G401.6 (cell line): Measurements from ENCODE around the gene TFF3.

ENCODE experiments used
- FAIRE-seq: peaks from 2 replicates; lab custom pipeline; 2012; peaks lifted over from hg19 to GRCh38; lab: Jason Lieb, UNC

The TFF3 gene

GRCh38 chr21:42315296-42315891 lies at the start of gene TFF3:
Gene TFF3 (minus strand): TSS chr21:42315409. CDS start chr21:42315374, 35 bp downstream.
- no peak for FAIRE-seq

GRCh38 chr21:42364304-42364865 lies 49.2 kb upstream of the TFF3 start:
- FAIRE-seq = no peak

- no peak for FAIRE-seq
Observed at GRCh38 chr21:42363312-42363711, 48.1 kb upstream of the TFF3 start.

GRCh38 chr21:42362700-42363099 lies 47.5 kb upstream of the TFF3 start:
- FAIRE-seq = no peak

- no peak for FAIRE-seq
Observed at GRCh38 chr21:42362198-42362597, 47.0 kb upstream of the TFF3 start.

GRCh38 chr21:42361286-42361685 lies 46.1 kb upstream of the TFF3 start:
- no peak for FAIRE-seq

- FAIRE-seq = no peak
Observed at GRCh38 chr21:42360317-42360716, 45.1 kb upstream of the TFF3 start.

- no peak for FAIRE-seq
Observed at GRCh38 chr21:42358937-42359336, 43.7 kb upstream of the TFF3 start.

GRCh38 chr21:42358261-42358660 lies 43.1 kb upstream of the TFF3 start:
- FAIRE-seq = no peak

GRCh38 chr21:42357307-42357706 lies 42.1 kb upstream of the TFF3 start:
- FAIRE-seq = no peak

- no peak for FAIRE-seq
Observed at GRCh38 chr21:42356650-42357049, 41.4 kb upstream of the TFF3 start.

- FAIRE-seq = no peak
Observed at GRCh38 chr21:42356046-42356445, 40.8 kb upstream of the TFF3 start.

- no peak for FAIRE-seq
Observed at GRCh38 chr21:42353623-42354022, 38.4 kb upstream of the TFF3 start.

- no peak for FAIRE-seq
Observed at GRCh38 chr21:42352441-42353095, 37.4 kb upstream of the TFF3 start.

- no peak for FAIRE-seq
Observed at GRCh38 chr21:42351626-42352440, 36.6 kb upstream of the TFF3 start.

GRCh38 chr21:42350927-42351426 lies 35.8 kb upstream of the TFF3 start, which contains the start of gene TFF2:
Gene TFF2 (minus strand): TSS chr21:42350994. CDS start chr21:42350957, 37 bp downstream.
- no peak for FAIRE-seq

GRCh38 chr21:42350318-42350910 lies 35.2 kb upstream of the TFF3 start:
- no peak for FAIRE-seq

- no peak for FAIRE-seq
Observed at GRCh38 chr21:42349420-42350317, 34.5 kb upstream of the TFF3 start.

GRCh38 chr21:42348762-42349161 lies 33.6 kb upstream of the TFF3 start:
- no peak for FAIRE-seq

GRCh38 chr21:42347601-42348327 lies 32.6 kb upstream of the TFF3 start:
- FAIRE-seq = no peak
